ENCODE measurements around the gene EDNRB. TPM values are rescaled to one million over a fixed set of nuclear protein-coding genes. Genes with fewer than 3 reads are reported as not detected.

EDNRB gene
- total RNA-seq: 7.3 and 12.5 TPM in 2 replicates

GRCh38 chr13:77918391-77919245, at the start of gene EDNRB:
Gene EDNRB, minus strand, starts transcription at chr13:77918831. Its CDS starts 258 bp downstream, at chr13:77918573.

Small RNAs within 50 kb of the gene (small RNA-seq; reads per million reads assigned to genes)
- not detected for gene RN7SL810P (ENCODE audit: low replicate concordance)

Other genes starting within 250 kb of the EDNRB start
- under 0.01 TPM in 1 of 2 replicates, not detected in the other for gene SLAIN1, start 221.1 kb downstream of the EDNRB start, total RNA-seq

Data from placental pericyte (primary cell).